B cell (primary cell): Measurements from ENCODE around the gene PCDHGB1. TPM values are rescaled to one million over a fixed set of nuclear protein-coding genes. Genes with fewer than 3 reads are reported as not detected.
A peak's percentile ranks its signal among the peaks of the same experiment; 100 is the strongest.

ENCODE experiments used
- ATAC-seq: fragments of 200-7000 bp; cut with Tn5 transposase; one replicate; pipeline ENCODE4 v1.10.0; 2021; ENCODE audit warnings: low read depth, mild to moderate bottlenecking, moderate number of reproducible peaks, moderate library complexity
- CTCF ChIA-PET: fragments of 350-600 bp; sonication (Branson Sonifier 250); formaldehyde crosslinking; loops from one replicate; lab custom pipeline; 2021; ENCODE audit warnings: antibody characterized with exemption, inconsistent platforms; lab: Charles Lee
- POLR2A ChIA-PET: fragments of 350-600 bp; sonication (Branson Sonifier 250); formaldehyde crosslinking; loops from one replicate; lab custom pipeline; 2021; ENCODE audit warnings: antibody characterized with exemption; lab: Charles Lee
- DNase-seq: peaks from one replicate; pipeline ENCODE4 v3.0.0; 2013
- H2AFZ ChIP-seq: 2 replicates; pipeline ENCODE4 v1.6.1; 2012; ENCODE audit warnings: mild to moderate bottlenecking, low read depth, low read length; ENCODE audit not compliant: insufficient read depth, poor library complexity, severe bottlenecking
- H3K27ac ChIP-seq, 2 donors: 1 replicate in 1 of 2; 2 replicates in 1 of 2; pipeline ENCODE4 v1.5.1; 2012 to 2013; ENCODE audit warnings: low read length in 2 of 2, mild to moderate bottlenecking in 2 of 2, moderate library complexity in 1 of 2
- H3K27me3 ChIP-seq, 4 experiments: fragments of 200-600 bp in 1 of 4; sonication (generic) in 1 of 4; replicated peaks in 1 of 4; 1 replicate in 2 of 4; 2 replicates in 2 of 4; pipeline versions ENCODE4 v1.6.1 to v1.7.0; 2013 to 2016; ENCODE audit warnings: low read length in 3 of 4, mild to moderate bottlenecking in 2 of 4, mixed read lengths in 1 of 4, moderate library complexity in 1 of 4; ENCODE audit not compliant: insufficient read depth in 4 of 4, control insufficient read depth in 3 of 4; ENCODE audit errors: control extremely low read depth in 1 of 4
- H3K36me3 ChIP-seq, 2 experiments: replicated peaks in 1 of 2; 1 replicate in 1 of 2; 2 replicates in 1 of 2; pipeline versions ENCODE4 v1.6.1 to v1.7.1; 2013; ENCODE audit warnings: low read length in 1 of 2; ENCODE audit not compliant: insufficient read depth in 2 of 2, control insufficient read depth in 1 of 2; ENCODE audit errors: control extremely low read depth in 1 of 2, extremely low read depth in 1 of 2
- H3K4me1 ChIP-seq, 2 donors: fragments of 200-600 bp in 1 of 2; sonication (generic) in 1 of 2; 1 replicate in 1 of 2; 2 replicates in 1 of 2; pipeline versions ENCODE4 v1.5.1 to v1.6.1; 2013 to 2017; ENCODE audit warnings: low read length in 2 of 2; ENCODE audit not compliant: control insufficient read depth in 2 of 2, insufficient read depth in 2 of 2
- H3K4me2 ChIP-seq: replicated peaks from 2 replicates; pipeline ENCODE3; 2012; ENCODE audit warnings: mild to moderate bottlenecking, low read depth, low read length; ENCODE audit not compliant: poor library complexity, severe bottlenecking
- H3K4me3 ChIP-seq, 5 experiments: fragments of 200-600 bp in 1 of 5; sonication (generic) in 1 of 5; 1 replicate in 3 of 5; 2 replicates in 2 of 5; pipeline versions ENCODE4 v1.5.1 to v1.7.0; 2011 to 2016; ENCODE audit warnings: low read length in 4 of 5, mild to moderate bottlenecking in 4 of 5, low read depth in 2 of 5, control low read depth in 1 of 5, moderate library complexity in 1 of 5; ENCODE audit not compliant: insufficient read depth in 1 of 5; ENCODE audit errors: control extremely low read depth in 1 of 5, extremely low read depth in 1 of 5
- H3K79me2 ChIP-seq: fragments of 200-600 bp; sonication (generic); one replicate; pipeline ENCODE4 v1.6.0; 2016; ENCODE audit warnings: low read length; ENCODE audit not compliant: control insufficient read depth, insufficient read depth
- H3K9ac ChIP-seq: fragments of 200-600 bp; sonication (generic); 2 replicates; pipeline ENCODE4 v1.6.1; 2017; ENCODE audit warnings: mild to moderate bottlenecking, low read length, moderate library complexity
- H3K9me3 ChIP-seq, 3 donors: one replicate each; pipeline versions ENCODE4 v1.6.1 to v1.7.1; 2013; ENCODE audit warnings: low read length in 2 of 3; ENCODE audit not compliant: control insufficient read depth in 2 of 3, insufficient read depth in 1 of 3; ENCODE audit errors: control extremely low read depth in 1 of 3
- H4K20me1 ChIP-seq: 2 replicates; pipeline ENCODE4 v1.6.0; 2012; ENCODE audit warnings: mild to moderate bottlenecking, low read length; ENCODE audit not compliant: insufficient read depth, control insufficient read depth, poor library complexity, severe bottlenecking
- H3K27ac Mint-ChIP-seq: one replicate; pipeline ENCODE4 v1.8.0; 2021; ENCODE audit warnings: mixed read lengths
- H3K27me3 Mint-ChIP-seq: one replicate; pipeline ENCODE4 v1.8.0; 2021; ENCODE audit warnings: mixed read lengths
- H3K4me1 Mint-ChIP-seq: one replicate; pipeline ENCODE4 v1.8.0; 2021; ENCODE audit warnings: mixed read lengths
- H3K4me3 Mint-ChIP-seq: one replicate; pipeline ENCODE4 v1.8.0; 2021; ENCODE audit warnings: mixed read lengths
- H3K9me3 Mint-ChIP-seq: one replicate; pipeline ENCODE4 v1.8.0; 2022; ENCODE audit warnings: mixed read lengths; ENCODE audit not compliant: insufficient read depth
- CTCF ChIP-seq: fragments of 200-600 bp; IDR thresholded peaks from one replicate; pipeline ENCODE4 v1.8.0; 2022; ENCODE audit warnings: antibody characterized with exemption, mild to moderate bottlenecking
- EZH2 ChIP-seq: IDR thresholded peaks from 2 replicates; pipeline ENCODE4 v1.6.1; 2012; ENCODE audit warnings: borderline replicate concordance, low read depth, mild to moderate bottlenecking, moderate library complexity, low read length; ENCODE audit not compliant: insufficient read depth, poor library complexity, severe bottlenecking
- WGBS: methylation state at CpG from one replicate; pipeline ENCODE4 v1.1.5; 2013; ENCODE audit warnings: missing lambda C conversion rate; ENCODE audit not compliant: insufficient coverage; 5-methylcytosine and 5-hydroxymethylcytosine counted together
- intact Hi-C: fragments of 100-400 bp; cut with micrococcal nuclease; formaldehyde crosslinking; loops from one replicate; pipeline ENCODE4 v1.10.0; 2022
- polyA plus RNA-seq: library from polyadenylated mRNA; depleted of rRNA; stranded (reverse); fragments of >200 nt; gene quantifications from 2 replicates; pipeline ENCODE4 v1.2.3, GENCODE V29; 2012
- total RNA-seq, 2 donors: library from RNA; stranded (reverse); fragments of 120-200 nt in 1 of 2; gene quantifications; 1 replicate in 1 of 2; 2 replicates in 1 of 2; pipeline versions ENCODE4 v1.2.3 to v1.2.4, GENCODE V29; 2013 to 2022

PCDHGB1 gene
- total and polyA plus RNA-seq, 2 donors (not counting 1 experiment from before 2014, with no cell fraction given), result 0.10 to 0.69 TPM

GRCh38 chr5:141320225-141321169 is 29.4 kb upstream of the PCDHGB1 start, which contains the start of gene TAF7:
TAF7 (minus strand) TSS chr5:141320784; CDS start chr5:141320044, 740 bp downstream.
- Histone ChIP-seq H3K9me3 (peaks cover 22 to 60% (median 57%) of the 10 kb centered on the region in 3 donors), H2AFZ (peak within 1 kb of the TSS; percentile 99), H3K36me3 (peaks cover 9 to 19% of the 10 kb centered on the region in 2 experiments), H3K27ac (peak within 1 kb of the TSS; percentile 95 to 96), H3K4me2 (peak within 1 kb of the TSS; percentile 74), H3K27me3 (no peaks in the 10 kb centered on the region), H3K4me3 (peak within 1 kb of the TSS; percentile 78 to 100 (median 97)), H3K9ac (peak within 1 kb of the TSS; percentile 89), H3K79me2 (peaks cover 37% of the 10 kb centered on the region), H3K4me1 (peaks cover 17 to 20% of the 10 kb centered on the region in 2 donors), H4K20me1 (no peaks in the 10 kb centered on the region)
- peaks cover 28% of the 10 kb centered on the region for H3K4me1 Mint-ChIP-seq
- H3K4me3 Mint-ChIP-seq, result peak within 1 kb of the TSS; percentile 96
- TF ChIP-seq EZH2 (no peak), CTCF (peak; percentile 89)
- peak within 1 kb of the TSS; percentile 98 for H3K27ac Mint-ChIP-seq
- H3K9me3 Mint-ChIP-seq, result peaks cover 19% of the 10 kb centered on the region
- WGBS, result 3% methylated on average over 64 of the region's 67 CpGs
- peak; percentile 90 for ATAC-seq
- POLR2A ChIA-PET, result interaction anchor here (0.5 to 1.5 kb wide), 6 partner anchors 244 to 1544 kb away, joined by 3 to 6 read pairs (median 6); partner anchors contain the start of genes ANKHD1, DIAPH1, FCHSD1 and RNF14
- peak; percentile 96 for DNase-seq
- intact Hi-C loops, result loop anchor here (1.0 to 10.0 kb wide), 11 partner anchors 94 to 1450 kb away; partner anchors contain the start of genes ANKHD1, APBB3, ARHGAP26 and DELE1
- no peaks in the 10 kb centered on the region for H3K27me3 Mint-ChIP-seq
- CTCF ChIA-PET, result interaction anchor here (0.6 to 4.4 kb wide), 30 partner anchors 9 to 700 kb away, joined by 3 to 37 read pairs (median 5); partner anchors contain the start of genes DIAPH1, FCHSD1, PCDHGA1 and PCDHGA10
